Suprapubic skin (tissue), 4 donors: ENCODE data around the gene PLXNA4.

Experiments used
- EP300 ChIP-seq: sonication (generic); formaldehyde crosslinking; IDR thresholded peaks from one replicate; pipeline ENCODE4 v1.6.1; 2017; ENCODE audit warnings: antibody characterized with exemption
- POLR2AphosphoS5 ChIP-seq, 3 donors: sonication (generic); formaldehyde crosslinking; IDR thresholded peaks; one replicate each; pipeline ENCODE4 v1.6.1; 2017; ENCODE audit warnings: antibody characterized with exemption in 3 of 3
- TF ChIP-seq, protein P1 (sequence below), 2 donors: fragments of 200-600 bp in 1 of 2; fragments of 450-650 bp in 1 of 2; sonication (generic) in 1 of 2; IDR thresholded peaks; one replicate each; pipeline ENCODE4 v1.5.1; 2016 to 2019; ENCODE audit warnings: antibody characterized with exemption in 2 of 2, mild to moderate bottlenecking in 1 of 2, moderate library complexity in 1 of 2

DNA sequence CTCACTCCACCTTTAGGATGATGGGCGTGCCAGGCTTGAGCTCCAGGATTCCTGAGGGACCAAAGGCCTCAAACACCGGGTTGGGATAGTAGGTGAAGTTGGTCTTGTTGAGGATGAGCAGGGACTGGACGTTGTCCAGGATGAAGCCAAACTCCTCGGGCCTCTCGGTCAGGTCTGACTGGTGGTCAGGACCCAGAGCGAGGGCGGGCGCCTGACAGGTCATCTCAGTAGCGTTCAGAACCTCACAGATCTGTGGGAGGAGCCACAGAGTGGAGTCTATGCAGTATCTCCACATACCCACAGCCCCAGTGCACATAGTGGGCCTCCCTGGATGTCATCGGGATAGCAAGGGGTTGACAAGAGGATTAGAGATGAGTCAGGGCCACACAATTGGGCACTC is 394.9 kb downstream of the PLXNA4 start:
- TF ChIP-seq, protein P1, sequence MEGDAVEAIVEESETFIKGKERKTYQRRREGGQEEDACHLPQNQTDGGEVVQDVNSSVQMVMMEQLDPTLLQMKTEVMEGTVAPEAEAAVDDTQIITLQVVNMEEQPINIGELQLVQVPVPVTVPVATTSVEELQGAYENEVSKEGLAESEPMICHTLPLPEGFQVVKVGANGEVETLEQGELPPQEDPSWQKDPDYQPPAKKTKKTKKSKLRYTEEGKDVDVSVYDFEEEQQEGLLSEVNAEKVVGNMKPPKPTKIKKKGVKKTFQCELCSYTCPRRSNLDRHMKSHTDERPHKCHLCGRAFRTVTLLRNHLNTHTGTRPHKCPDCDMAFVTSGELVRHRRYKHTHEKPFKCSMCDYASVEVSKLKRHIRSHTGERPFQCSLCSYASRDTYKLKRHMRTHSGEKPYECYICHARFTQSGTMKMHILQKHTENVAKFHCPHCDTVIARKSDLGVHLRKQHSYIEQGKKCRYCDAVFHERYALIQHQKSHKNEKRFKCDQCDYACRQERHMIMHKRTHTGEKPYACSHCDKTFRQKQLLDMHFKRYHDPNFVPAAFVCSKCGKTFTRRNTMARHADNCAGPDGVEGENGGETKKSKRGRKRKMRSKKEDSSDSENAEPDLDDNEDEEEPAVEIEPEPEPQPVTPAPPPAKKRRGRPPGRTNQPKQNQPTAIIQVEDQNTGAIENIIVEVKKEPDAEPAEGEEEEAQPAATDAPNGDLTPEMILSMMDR (IDR thresholded peaks at IDR 0.05) = no peak
- TF ChIP-seq EP300 = no peak
- TF ChIP-seq POLR2AphosphoS5 (IDR thresholded peaks at IDR 0.05) = no peak
